GM08714 (cell line): ENCODE data around the gene FEZF1.

Source experiments
- H3K4me3 ChIP-seq: fragments of 200-500 bp; sonication (Bioruptor generic); 2 replicates; pipeline ENCODE4 v1.5.1; 2014; ENCODE audit warnings: mild to moderate bottlenecking, low read length, inconsistent platforms
- ZNF274 ChIP-seq: IDR thresholded peaks from 2 replicates; pipeline ENCODE4 v1.6.1; 2012; ENCODE audit warnings: mild to moderate bottlenecking, low read depth, low read length

FEZF1 gene

DNA sequence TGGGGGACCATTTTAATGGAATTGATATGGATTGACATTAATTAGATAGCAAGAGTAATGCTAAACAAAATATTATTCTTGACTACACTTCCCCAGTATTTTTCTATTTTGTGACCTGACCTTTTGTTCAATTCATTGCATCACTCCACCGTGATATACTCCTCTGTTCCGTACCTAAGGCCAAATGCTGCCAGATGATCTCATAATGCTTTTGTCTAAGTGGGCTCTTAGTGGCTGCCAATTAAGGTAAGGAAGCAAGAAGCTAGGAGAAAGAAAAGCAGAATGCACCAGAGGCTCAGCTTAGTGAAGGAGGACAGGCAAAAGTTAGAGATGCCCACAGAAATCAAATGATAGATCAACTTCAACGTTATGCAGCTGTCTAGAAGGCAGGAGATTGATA is 36.4 kb downstream of the FEZF1 start:
- TF ChIP-seq ZNF274: no peak
- H3K4me3 ChIP-seq: no peak overlapping the region

GRCh38 chr7:122262246-122262645 is 42.3 kb downstream of the FEZF1 start:
- no peak for TF ChIP-seq ZNF274
- no peak overlapping the region for H3K4me3 ChIP-seq

- TF ChIP-seq ZNF274: no peak
Measured at GRCh38 chr7:122261442-122261841, 43.1 kb downstream of the FEZF1 start.

GRCh38 chr7:122261016-122261415 is 43.5 kb downstream of the FEZF1 start:
- no peak overlapping the region for H3K4me3 ChIP-seq
- TF ChIP-seq ZNF274: no peak

More at GRCh38 chr7:122261442-122261841, 43.1 kb downstream of the FEZF1 start:
- no peak overlapping the region for H3K4me3 ChIP-seq

GRCh38 chr7:122260336-122260735 is 44.2 kb downstream of the FEZF1 start:
- H3K4me3 ChIP-seq: no peak overlapping the region
- no peak for TF ChIP-seq ZNF274

GRCh38 chr7:122258971-122259370 is 45.6 kb downstream of the FEZF1 start:
- no peak overlapping the region for H3K4me3 ChIP-seq
- no peak for TF ChIP-seq ZNF274

DNA sequence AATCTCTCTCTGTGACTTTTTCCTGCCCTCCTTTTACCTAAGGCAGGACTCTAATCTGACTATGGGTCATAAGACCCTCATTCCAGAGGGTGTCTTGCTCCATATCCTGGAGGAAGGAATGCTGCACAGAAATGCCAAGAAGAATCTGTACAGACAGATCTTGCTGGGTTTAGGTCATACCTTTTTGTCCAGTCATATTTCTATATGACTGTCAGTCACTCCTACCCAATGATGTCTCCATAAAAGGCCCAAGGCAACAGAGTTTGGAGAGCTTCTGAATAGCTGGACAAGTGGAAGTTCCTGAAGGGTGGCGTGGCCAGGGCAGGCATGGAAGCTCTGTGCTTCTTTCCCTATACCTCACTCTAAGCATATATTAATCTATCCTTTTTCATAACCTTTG is 47.5 kb downstream of the FEZF1 start:
- no peak for TF ChIP-seq ZNF274

GRCh38 chr7:122256046-122256445 is 48.5 kb downstream of the FEZF1 start:
- no peak overlapping the region for H3K4me3 ChIP-seq
- TF ChIP-seq ZNF274: no peak

More for the DNA sequence above, 47.5 kb downstream of the FEZF1 start:
- no peak overlapping the region for H3K4me3 ChIP-seq

- TF ChIP-seq ZNF274: no peak
- no peak overlapping the region for H3K4me3 ChIP-seq
Measured at GRCh38 chr7:122255454-122255853, 49.1 kb downstream of the FEZF1 start.
